DOHH2 (cell line): Measurements from ENCODE around the gene SORBS1.

ENCODE experiments used
- CTCF ChIP-seq: fragments of 200-600 bp; sonication (generic); IDR thresholded peaks from one replicate; pipeline ENCODE4 v1.5.1; 2014; ENCODE audit warnings: antibody characterized with exemption, mild to moderate bottlenecking, low read depth, low read length; ENCODE audit not compliant: poor library complexity, severe bottlenecking
- EZH2phosphoT487 ChIP-seq: fragments of 200-600 bp; sonication (generic); IDR thresholded peaks from 2 replicates; pipeline ENCODE4 v1.6.1; 2017; ENCODE audit warnings: borderline replicate concordance, mild to moderate bottlenecking, antibody characterized with exemption, low read length, moderate library complexity, mixed read lengths

GRCh38 chr10:95289003-95289920 lies 271.9 kb downstream of the SORBS1 start:
- TF ChIP-seq CTCF (peak; percentile 26), EZH2phosphoT487 (no peak)
